Keratinocyte (primary cell): ENCODE measurements around the gene SRCIN1. TPM values are rescaled to one million over a fixed set of nuclear protein-coding genes. Genes with fewer than 3 reads are reported as not detected.

ENCODE experiments used
- DNase-seq: peaks from one replicate; pipeline ENCODE4 v3.0.0-alpha.2; 2011; ENCODE audit warnings: low read depth, missing footprints, low spot score
- FAIRE-seq: peaks from 2 replicates; lab custom pipeline; 2011; peaks lifted over from hg19 to GRCh38; lab: Jason Lieb, UNC
- H2AFZ ChIP-seq: 2 replicates; pipeline ENCODE4 v1.6.0; 2012; ENCODE audit warnings: low read length, control low read depth, inconsistent platforms; ENCODE audit not compliant: control insufficient read depth
- H3K27ac ChIP-seq: 2 replicates; pipeline ENCODE4 v1.5.1; 2011; ENCODE audit warnings: low read length; ENCODE audit not compliant: control insufficient read depth, insufficient read depth
- H3K27me3 ChIP-seq: 3 replicates; pipeline ENCODE4 v1.6.0; 2011; ENCODE audit warnings: low read length; ENCODE audit not compliant: control insufficient read depth, insufficient read depth; ENCODE audit errors: extremely low read depth
- H3K36me3 ChIP-seq, 2 experiments: 2 replicates in 1 of 2; 3 replicates in 1 of 2; pipeline ENCODE4 v1.5.1; 2011; ENCODE audit warnings: low read length in 2 of 2, mild to moderate bottlenecking in 1 of 2; ENCODE audit not compliant: control insufficient read depth in 2 of 2, insufficient read depth in 2 of 2; ENCODE audit errors: extremely low read depth in 1 of 2
- H3K4me1 ChIP-seq: 3 replicates; pipeline ENCODE4 v1.5.1; 2011; ENCODE audit warnings: low read length; ENCODE audit not compliant: control insufficient read depth, insufficient read depth; ENCODE audit errors: extremely low read depth
- H3K4me2 ChIP-seq: 3 replicates; pipeline ENCODE4 v1.6.0; 2011; ENCODE audit warnings: low read depth, low read length; ENCODE audit not compliant: control insufficient read depth, insufficient read depth; ENCODE audit errors: extremely low read depth
- H3K4me3 ChIP-seq, 3 experiments: fragments of 200-600 bp in 1 of 3; sonication (generic) in 1 of 3; 2 replicates in 2 of 3; 3 replicates in 1 of 3; pipeline ENCODE4 v1.5.1; 2011 to 2016; ENCODE audit warnings: low read length in 3 of 3, mild to moderate bottlenecking in 3 of 3, control low read depth in 2 of 3, inconsistent platforms in 1 of 3, low read depth in 1 of 3, mixed read lengths in 1 of 3, mixed run types in 1 of 3, moderate library complexity in 1 of 3; ENCODE audit not compliant: control insufficient read depth in 2 of 3, insufficient read depth in 2 of 3; ENCODE audit errors: extremely low read depth in 1 of 3
- H3K79me2 ChIP-seq: 2 replicates; pipeline ENCODE4 v1.6.0; 2012; ENCODE audit warnings: low read length; ENCODE audit not compliant: control insufficient read depth, insufficient read depth
- H3K9ac ChIP-seq: 3 replicates; pipeline ENCODE4 v1.6.0; 2011; ENCODE audit warnings: low read length; ENCODE audit not compliant: control insufficient read depth, insufficient read depth; ENCODE audit errors: extremely low read depth
- H3K9me1 ChIP-seq: 3 replicates; pipeline ENCODE4 v1.6.0; 2011; ENCODE audit warnings: low read length; ENCODE audit not compliant: control insufficient read depth, insufficient read depth; ENCODE audit errors: extremely low read depth
- H3K9me3 ChIP-seq: 2 replicates; pipeline ENCODE4 v1.5.1; 2012; ENCODE audit warnings: low read depth, low read length; ENCODE audit not compliant: control insufficient read depth
- H4K20me1 ChIP-seq: 3 replicates; pipeline ENCODE4 v1.6.0; 2011; ENCODE audit warnings: low read length; ENCODE audit not compliant: control insufficient read depth, insufficient read depth; ENCODE audit errors: extremely low read depth
- EZH2 ChIP-seq: IDR thresholded peaks from one replicate; pipeline ENCODE4 v1.6.1; 2012; ENCODE audit warnings: inconsistent platforms, mild to moderate bottlenecking, low read length, moderate library complexity
- dilution Hi-C: fragments of 300-500 bp; cut with MboI; formaldehyde crosslinking; loops from one replicate; pipeline ENCODE4 v1.7.0; 2020; ENCODE audit warnings: low sequenced_read_pairs; ENCODE audit not compliant: extremely low pct_ligation_motif_present
- polyA plus RNA-seq, 5 experiments: library from polyadenylated mRNA; depleted of rRNA in 3 of 5; stranded (reverse) in 3 of 5; stranded (forward) in 1 of 5; unstranded in 1 of 5; fragments of >200 nt; gene quantifications; 1 replicate in 1 of 5; 2 replicates in 3 of 5; 3 replicates in 1 of 5; pipeline versions ENCODE4 v1.2.1 to v1.2.3, GENCODE V29; 2011 to 2012; ENCODE audit warnings: missing spikeins in 2 of 5, low read depth in 1 of 5, low replicate concordance in 1 of 5
- TF ChIP-seq, protein P1 (sequence below), 3 experiments: IDR thresholded peaks in 1 of 3; conservative IDR thresholded peaks in 1 of 3; optimal IDR thresholded peaks in 1 of 3; 2 replicates in 2 of 3; 3 replicates in 1 of 3; pipeline versions ENCODE3 to v1.5.1; 2011; ENCODE audit warnings: low read length in 3 of 3, mild to moderate bottlenecking in 3 of 3, moderate library complexity in 2 of 3, control low read depth in 1 of 3, inconsistent platforms in 1 of 3; ENCODE audit not compliant: insufficient read depth in 2 of 3; ENCODE audit errors: extremely low read depth in 1 of 3

The SRCIN1 gene
- polyA plus RNA-seq, 1 donor (not counting 4 experiments of a cell fraction or from before 2014, with no cell fraction given), result 0.37 TPM

DNA sequence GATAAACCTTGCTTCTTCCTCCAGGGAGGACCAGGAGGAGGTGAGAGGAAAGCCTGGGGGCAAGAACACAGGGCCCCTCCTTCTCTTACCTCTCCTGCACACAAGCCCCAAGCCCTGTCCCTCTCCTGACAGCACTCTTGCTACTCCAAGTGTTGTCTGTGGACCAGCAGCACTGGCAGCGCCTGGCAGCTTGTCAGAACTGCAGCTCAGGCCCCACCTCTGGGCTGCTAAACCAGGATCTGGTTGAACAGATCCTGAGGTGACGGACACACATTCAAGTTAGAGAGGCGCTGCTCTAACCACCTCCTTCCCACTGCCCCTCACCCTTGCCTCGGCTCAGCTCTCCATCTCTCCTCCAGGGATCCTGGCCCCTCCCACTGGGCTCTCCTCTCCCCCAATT is 56.5 kb downstream of the SRCIN1 start:
- Histone ChIP-seq H3K4me1 (peaks cover 11% of the 10 kb centered on the region), H3K36me3 (no peaks in the 10 kb centered on the region), H3K9ac (no peak overlapping the region), H3K79me2 (no peaks in the 10 kb centered on the region), H2AFZ (no peak overlapping the region), H3K4me2 (no peak overlapping the region), H3K9me3 (no peaks in the 10 kb centered on the region), H3K27ac (no peak overlapping the region), H3K4me3 (no peak overlapping the region), H4K20me1 (no peaks in the 10 kb centered on the region), H3K27me3 (no peaks in the 10 kb centered on the region), H3K9me1 (peaks cover 2% of the 10 kb centered on the region)
- DNase-seq (no peak), FAIRE-seq (no peak)
- dilution Hi-C loops, result no loop called here
- no peak for TF ChIP-seq EZH2

DNA sequence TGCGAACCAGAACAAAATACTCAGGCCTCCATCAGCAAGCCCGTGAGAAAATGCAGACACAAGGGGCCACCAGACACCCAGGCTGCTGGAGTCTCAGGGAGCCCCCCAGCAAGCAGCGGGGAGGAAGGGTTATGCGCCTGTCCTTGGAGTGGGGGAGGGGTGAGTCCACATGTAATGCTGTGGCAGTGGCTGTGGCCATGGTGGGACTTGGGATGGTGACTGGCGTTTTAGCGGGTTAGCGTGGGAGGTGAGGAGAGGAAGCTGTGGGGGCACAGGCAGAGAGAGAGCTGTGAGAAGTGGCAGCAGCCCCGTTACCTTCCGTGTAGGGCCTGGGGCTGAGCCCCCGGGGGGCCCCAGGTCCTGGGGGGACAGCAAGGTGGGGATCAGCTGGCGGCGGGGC is 58.3 kb downstream of the SRCIN1 start:
- Histone ChIP-seq H3K4me1 (peaks cover 8% of the 10 kb centered on the region), H3K4me2 (no peak overlapping the region), H3K27ac (no peak overlapping the region), H3K36me3 (no peaks in the 10 kb centered on the region), H3K9me1 (no peaks in the 10 kb centered on the region), H3K9ac (no peak overlapping the region), H3K4me3 (no peak overlapping the region), H3K27me3 (no peaks in the 10 kb centered on the region), H3K79me2 (no peaks in the 10 kb centered on the region), H3K9me3 (no peaks in the 10 kb centered on the region), H4K20me1 (no peaks in the 10 kb centered on the region), H2AFZ (no peak overlapping the region)
- DNase-seq, result no peak
- no peak for TF ChIP-seq EZH2
- TF ChIP-seq, protein P1, sequence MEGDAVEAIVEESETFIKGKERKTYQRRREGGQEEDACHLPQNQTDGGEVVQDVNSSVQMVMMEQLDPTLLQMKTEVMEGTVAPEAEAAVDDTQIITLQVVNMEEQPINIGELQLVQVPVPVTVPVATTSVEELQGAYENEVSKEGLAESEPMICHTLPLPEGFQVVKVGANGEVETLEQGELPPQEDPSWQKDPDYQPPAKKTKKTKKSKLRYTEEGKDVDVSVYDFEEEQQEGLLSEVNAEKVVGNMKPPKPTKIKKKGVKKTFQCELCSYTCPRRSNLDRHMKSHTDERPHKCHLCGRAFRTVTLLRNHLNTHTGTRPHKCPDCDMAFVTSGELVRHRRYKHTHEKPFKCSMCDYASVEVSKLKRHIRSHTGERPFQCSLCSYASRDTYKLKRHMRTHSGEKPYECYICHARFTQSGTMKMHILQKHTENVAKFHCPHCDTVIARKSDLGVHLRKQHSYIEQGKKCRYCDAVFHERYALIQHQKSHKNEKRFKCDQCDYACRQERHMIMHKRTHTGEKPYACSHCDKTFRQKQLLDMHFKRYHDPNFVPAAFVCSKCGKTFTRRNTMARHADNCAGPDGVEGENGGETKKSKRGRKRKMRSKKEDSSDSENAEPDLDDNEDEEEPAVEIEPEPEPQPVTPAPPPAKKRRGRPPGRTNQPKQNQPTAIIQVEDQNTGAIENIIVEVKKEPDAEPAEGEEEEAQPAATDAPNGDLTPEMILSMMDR (optimal IDR thresholded peaks at IDR 0.05 in 1 of 3, IDR thresholded peaks at IDR 0.05 in 1 of 3, conservative IDR thresholded peaks at IDR 0.05 in 1 of 3; ENCODE audit: extremely low read depth in 1 of 3, insufficient read depth in 2 of 3, low read length in 3 of 3), result no peak
- dilution Hi-C loops, result no loop called here
- FAIRE-seq, result no peak

DNA sequence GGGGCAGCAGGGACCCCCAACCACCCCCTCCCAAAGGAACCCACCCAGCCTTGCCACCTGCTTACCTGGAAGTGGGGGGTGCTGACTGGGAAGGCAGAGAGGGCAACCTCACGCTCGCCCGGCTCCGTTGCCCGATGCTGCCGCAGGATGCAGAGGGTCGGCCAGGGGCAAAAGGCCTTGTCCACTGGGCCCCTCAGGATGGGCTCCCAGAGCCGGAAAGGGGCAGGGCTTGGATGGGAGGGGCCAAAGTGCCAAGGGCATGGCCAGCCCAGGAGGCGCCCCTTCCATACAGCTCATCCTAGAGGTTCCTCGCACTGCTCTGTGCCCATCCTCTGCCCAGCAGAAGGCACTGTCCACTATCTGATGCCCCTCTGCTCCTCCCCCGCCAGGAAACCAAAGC is 59.4 kb downstream of the SRCIN1 start:
- dilution Hi-C loops, result no loop called here
- no peaks in the 10 kb centered on the region for H3K36me3 ChIP-seq
- no peak for DNase-seq
- FAIRE-seq, result no peak
- H3K4me3 ChIP-seq, result no peak overlapping the region
- H3K4me2 ChIP-seq, result no peak overlapping the region
- H3K27ac ChIP-seq, result no peak overlapping the region
- H3K9ac ChIP-seq, result no peak overlapping the region
- H3K9me3 ChIP-seq, result no peaks in the 10 kb centered on the region
- H3K4me1 ChIP-seq, result peaks cover 8% of the 10 kb centered on the region
- no peaks in the 10 kb centered on the region for H3K79me2 ChIP-seq
- H4K20me1 ChIP-seq, result no peaks in the 10 kb centered on the region
- no peak for TF ChIP-seq EZH2
- TF ChIP-seq, protein P1 (optimal IDR thresholded peaks at IDR 0.05 in 1 of 3, IDR thresholded peaks at IDR 0.05 in 1 of 3, conservative IDR thresholded peaks at IDR 0.05 in 1 of 3; ENCODE audit: extremely low read depth in 1 of 3, insufficient read depth in 2 of 3, low read length in 3 of 3), result no peak
- H3K27me3 ChIP-seq, result no peaks in the 10 kb centered on the region
- H3K9me1 ChIP-seq, result no peaks in the 10 kb centered on the region
- no peak overlapping the region for H2AFZ ChIP-seq
